CD4-positive, alpha-beta T cell treated with Interferon gamma for 1 hour (primary cell): ENCODE data around the gene CENPC.
"Not testable (repeated sequence)": the region's sequence is repeated elsewhere in the genome, so short reads cannot be mapped to it uniquely, and the experiment has no call there.

Source experiments
- DNase-seq: peaks from one replicate; pipeline ENCODE4 v3.0.0-alpha.2; 2020

CENPC gene

GRCh38 chr4:67549123-67549522, 3.8 kb upstream of the CENPC start:
- no peak for DNase-seq

GRCh38 chr4:67546971-67547370, 1.7 kb upstream of the CENPC start:
- DNase-seq, result no peak

- no peak for DNase-seq
Observed at GRCh38 chr4:67546004-67546356, 677 bp upstream of the CENPC start.

GRCh38 chr4:67542076-67542475, 3.2 kb downstream of the CENPC start:
- no peak for DNase-seq

- DNase-seq, result no peak
Observed at GRCh38 chr4:67539830-67540229, 5.5 kb downstream of the CENPC start.

- no peak for DNase-seq
Observed at GRCh38 chr4:67535280-67535840, 9.9 kb downstream of the CENPC start.

GRCh38 chr4:67533112-67533511, 12.2 kb downstream of the CENPC start:
- no peak for DNase-seq

GRCh38 chr4:67532397-67532796, 12.9 kb downstream of the CENPC start:
- not testable (repeated sequence) for DNase-seq

- no peak for DNase-seq
Observed at GRCh38 chr4:67531379-67531962, 13.8 kb downstream of the CENPC start.

- not testable (repeated sequence) for DNase-seq
Observed at GRCh38 chr4:67524140-67524539, 21.2 kb downstream of the CENPC start.

GRCh38 chr4:67522851-67523671, 22.2 kb downstream of the CENPC start:
- DNase-seq, result no peak

GRCh38 chr4:67522230-67522629, 23.1 kb downstream of the CENPC start:
- DNase-seq, result no peak

- DNase-seq, result no peak
Observed at GRCh38 chr4:67521506-67521905, 23.8 kb downstream of the CENPC start.

GRCh38 chr4:67520141-67520540, 25.2 kb downstream of the CENPC start:
- DNase-seq, result no peak

GRCh38 chr4:67512501-67512900, 32.8 kb downstream of the CENPC start:
- no peak for DNase-seq

GRCh38 chr4:67500373-67500772, 44.9 kb downstream of the CENPC start:
- no peak for DNase-seq

GRCh38 chr4:67499799-67500198, 45.5 kb downstream of the CENPC start:
- DNase-seq, result no peak

- DNase-seq, result no peak
Observed at GRCh38 chr4:67483868-67484602, 61.3 kb downstream of the CENPC start.

- DNase-seq, result no peak
Observed at GRCh38 chr4:67480810-67481209, 64.5 kb downstream of the CENPC start.

GRCh38 chr4:67475155-67475554, 70.1 kb downstream of the CENPC start:
- DNase-seq, result no peak

GRCh38 chr4:67470871-67471270, 74.4 kb downstream of the CENPC start:
- no peak for DNase-seq

- DNase-seq, result no peak
Observed at GRCh38 chr4:67468830-67469229, 76.5 kb downstream of the CENPC start.

- DNase-seq, result no peak
Observed at GRCh38 chr4:67466751-67467150, 78.6 kb downstream of the CENPC start.

GRCh38 chr4:67465763-67466052, 79.6 kb downstream of the CENPC start:
- DNase-seq, result no peak
